GM18505 (cell line): ENCODE results near the gene NPAS3.

Experiments used
- ATAC-seq: cut with Tn5 transposase; IDR thresholded peaks from one replicate; pipeline ENCODE4 v1.9.1; 2021; ENCODE audit not compliant: unreplicated experiment
- POLR2A ChIP-seq: IDR thresholded peaks from 4 replicates; pipeline ENCODE4 v1.6.1; 2011; ENCODE audit warnings: borderline replicate concordance; ENCODE audit not compliant: insufficient read depth, insufficient read length; ENCODE audit errors: extremely low read depth

Gene NPAS3

DNA sequence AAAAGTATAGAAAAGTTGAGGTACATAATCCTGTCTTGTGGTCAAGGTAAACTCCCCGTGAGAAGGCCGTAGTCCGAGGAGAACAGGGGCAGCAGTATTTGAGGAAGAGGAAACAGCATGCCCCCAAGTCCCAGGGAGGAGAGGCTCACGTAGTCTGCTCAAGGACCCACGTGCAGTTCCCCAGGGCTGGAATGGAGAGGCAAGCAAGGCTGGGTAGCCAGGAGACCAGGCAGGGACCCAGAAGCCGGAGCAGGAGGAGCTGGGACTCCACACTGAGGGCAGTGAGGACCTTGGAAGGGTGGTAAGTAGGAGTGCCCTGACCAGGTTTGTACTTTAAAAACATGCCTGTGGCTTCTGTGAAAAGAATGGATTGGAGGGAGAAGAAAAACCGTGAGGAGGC, 912.1 kb downstream of the NPAS3 start:
- no peak for TF ChIP-seq POLR2A
- ATAC-seq, result no peak

DNA sequence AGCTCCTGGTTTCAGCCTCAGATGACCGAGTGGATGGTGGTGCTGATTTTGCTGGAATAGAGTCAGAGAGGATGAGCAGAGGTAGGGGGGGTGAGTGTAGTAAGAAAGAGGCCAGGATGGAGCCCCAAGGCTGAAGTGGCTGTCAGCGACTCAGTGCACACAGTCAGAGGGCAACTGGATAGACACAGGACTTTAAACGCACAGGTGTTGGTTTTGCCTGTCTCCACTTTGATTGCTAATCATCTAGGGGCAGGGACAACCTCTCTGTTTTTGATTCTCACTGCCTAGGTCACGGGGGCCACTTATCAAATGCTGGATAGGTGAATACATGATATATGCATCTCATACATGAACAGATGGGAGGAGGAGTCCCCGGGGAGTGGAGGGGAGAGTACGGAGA, 912.7 kb downstream of the NPAS3 start:
- no peak for TF ChIP-seq POLR2A
- ATAC-seq, result no peak

DNA sequence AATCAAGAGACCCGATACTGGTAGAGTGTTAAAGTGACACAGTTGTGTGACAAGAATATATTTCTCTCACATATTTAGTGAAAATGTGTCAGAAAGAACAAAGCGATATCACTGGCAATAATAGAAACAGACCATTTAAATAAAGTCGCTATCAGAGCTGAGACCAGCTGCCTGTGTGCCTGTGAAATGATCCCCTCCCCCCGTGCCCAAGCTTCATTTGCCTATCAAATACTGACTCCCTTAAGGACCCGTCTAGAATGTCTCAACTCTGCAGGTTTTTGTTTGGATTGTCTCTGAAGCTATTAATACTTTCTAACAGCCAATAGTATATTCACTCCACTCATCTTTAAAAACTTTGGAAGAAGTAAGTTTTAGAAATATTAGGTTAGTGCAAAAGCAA, 913.3 kb downstream of the NPAS3 start:
- no peak for ATAC-seq
- TF ChIP-seq POLR2A, result no peak
